NB4 (cell line): ENCODE results near the gene KRT15.

ENCODE experiments used
- POLR2A ChIP-seq: IDR thresholded peaks from 2 replicates; pipeline ENCODE4 v1.6.1; 2011; ENCODE audit warnings: mild to moderate bottlenecking; ENCODE audit not compliant: insufficient read length; ENCODE audit errors: extremely low read depth
- TF ChIP-seq, protein P1 (sequence below): IDR thresholded peaks from one replicate; pipeline ENCODE4 v1.5.1; 2012; ENCODE audit warnings: low read depth, low read length

- TF ChIP-seq, protein P1, sequence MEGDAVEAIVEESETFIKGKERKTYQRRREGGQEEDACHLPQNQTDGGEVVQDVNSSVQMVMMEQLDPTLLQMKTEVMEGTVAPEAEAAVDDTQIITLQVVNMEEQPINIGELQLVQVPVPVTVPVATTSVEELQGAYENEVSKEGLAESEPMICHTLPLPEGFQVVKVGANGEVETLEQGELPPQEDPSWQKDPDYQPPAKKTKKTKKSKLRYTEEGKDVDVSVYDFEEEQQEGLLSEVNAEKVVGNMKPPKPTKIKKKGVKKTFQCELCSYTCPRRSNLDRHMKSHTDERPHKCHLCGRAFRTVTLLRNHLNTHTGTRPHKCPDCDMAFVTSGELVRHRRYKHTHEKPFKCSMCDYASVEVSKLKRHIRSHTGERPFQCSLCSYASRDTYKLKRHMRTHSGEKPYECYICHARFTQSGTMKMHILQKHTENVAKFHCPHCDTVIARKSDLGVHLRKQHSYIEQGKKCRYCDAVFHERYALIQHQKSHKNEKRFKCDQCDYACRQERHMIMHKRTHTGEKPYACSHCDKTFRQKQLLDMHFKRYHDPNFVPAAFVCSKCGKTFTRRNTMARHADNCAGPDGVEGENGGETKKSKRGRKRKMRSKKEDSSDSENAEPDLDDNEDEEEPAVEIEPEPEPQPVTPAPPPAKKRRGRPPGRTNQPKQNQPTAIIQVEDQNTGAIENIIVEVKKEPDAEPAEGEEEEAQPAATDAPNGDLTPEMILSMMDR = no peak
- TF ChIP-seq POLR2A = no peak
Measured at GRCh38 chr17:41521574-41522261, 3.0 kb upstream of the KRT15 start.
